GM23338 (cell line): Measurements from ENCODE around the gene TPBG. TPM values are rescaled to one million over a fixed set of nuclear protein-coding genes. Genes with fewer than 3 reads are reported as not detected.

Source experiments
- ATAC-seq: fragments of 200-7000 bp; cut with Tn5 transposase; 3 replicates; pipeline ENCODE4 v1.9.1; 2020
- DNase-seq: peaks from one replicate; pipeline ENCODE4 v3.0.0-alpha.2; 2015; ENCODE audit warnings: low spot score
- H2AFZ ChIP-seq: fragments of 200-600 bp; sonication (generic); 2 replicates; pipeline ENCODE4 v1.8.0; 2016; ENCODE audit warnings: antibody characterized with exemption, mild to moderate bottlenecking, moderate library complexity
- H3F3A ChIP-seq: fragments of 200-600 bp; sonication (generic); replicated peaks from 2 replicates; pipeline ENCODE4 v1.8.0; 2017; ENCODE audit warnings: antibody characterized with exemption, mixed run types, low read depth
- H3K27ac ChIP-seq: fragments of 200-600 bp; sonication (generic); 2 replicates; pipeline ENCODE4 v1.6.1; 2016; ENCODE audit warnings: low read depth
- H3K27me3 ChIP-seq: fragments of 200-600 bp; sonication (generic); 2 replicates; pipeline ENCODE4 v1.8.0; 2016; ENCODE audit warnings: mild to moderate bottlenecking, mixed run types, moderate library complexity; ENCODE audit not compliant: insufficient read depth
- H3K36me3 ChIP-seq: fragments of 200-600 bp; sonication (generic); 2 replicates; pipeline ENCODE4 v1.8.0; 2016; ENCODE audit warnings: mild to moderate bottlenecking; ENCODE audit not compliant: insufficient read depth
- H3K4me1 ChIP-seq: fragments of 200-600 bp; sonication (generic); 2 replicates; pipeline ENCODE4 v1.8.0; 2016; ENCODE audit warnings: mild to moderate bottlenecking, moderate library complexity; ENCODE audit not compliant: insufficient read depth
- H3K4me2 ChIP-seq: fragments of 200-600 bp; sonication (generic); 2 replicates; pipeline ENCODE4 v1.7.1; 2017; ENCODE audit warnings: mixed run types
- H3K4me3 ChIP-seq: fragments of 200-600 bp; sonication (generic); 2 replicates; pipeline ENCODE4 v1.6.1; 2016; ENCODE audit warnings: mixed run types
- H3K79me2 ChIP-seq: fragments of 200-600 bp; sonication (generic); replicated peaks from 2 replicates; pipeline ENCODE4 v1.8.0; 2017; ENCODE audit warnings: mild to moderate bottlenecking; ENCODE audit not compliant: insufficient read depth
- H3K9me2 ChIP-seq: fragments of 200-600 bp; sonication (generic); 2 replicates; pipeline ENCODE4 v1.8.0; 2017; ENCODE audit not compliant: insufficient read depth
- H4K20me1 ChIP-seq: fragments of 200-600 bp; sonication (generic); replicated peaks from 2 replicates; pipeline ENCODE4 v1.8.0; 2017; ENCODE audit warnings: mild to moderate bottlenecking; ENCODE audit not compliant: insufficient read depth
- H3K27ac Mint-ChIP-seq: 2 replicates; pipeline ENCODE4 v1.8.0; 2020; ENCODE audit warnings: inconsistent platforms, mild to moderate bottlenecking, moderate library complexity, mixed read lengths
- H3K27me3 Mint-ChIP-seq: 3 replicates; pipeline ENCODE4 v1.8.0; 2022; ENCODE audit warnings: low read depth, mild to moderate bottlenecking, moderate library complexity, mixed read lengths, inconsistent platforms; ENCODE audit not compliant: insufficient read depth, poor library complexity
- H3K36me3 Mint-ChIP-seq: 3 replicates; pipeline ENCODE4 v1.8.0; 2021; ENCODE audit warnings: low read depth, mild to moderate bottlenecking, inconsistent platforms, moderate library complexity, mixed read lengths
- H3K4me1 Mint-ChIP-seq: 3 replicates; pipeline ENCODE4 v1.8.0; 2020; ENCODE audit warnings: mild to moderate bottlenecking, inconsistent platforms, mixed read lengths
- H3K4me3 Mint-ChIP-seq: 3 replicates; pipeline ENCODE4 v1.8.0; 2021; ENCODE audit warnings: moderate library complexity, mild to moderate bottlenecking, inconsistent platforms, mixed read lengths
- H3K9me3 Mint-ChIP-seq: 3 replicates; pipeline ENCODE4 v1.8.0; 2020; ENCODE audit warnings: moderate library complexity, mild to moderate bottlenecking, inconsistent platforms, mixed read lengths
- CREB1 ChIP-seq: fragments of 250-450 bp; sonication (Bioruptor Pico); IDR thresholded peaks from 2 replicates; pipeline ENCODE4 v1.5.0; 2020; ENCODE audit warnings: low read depth, mild to moderate bottlenecking, moderate library complexity
- EZH2 ChIP-seq: fragments of 200-600 bp; sonication (generic); IDR thresholded peaks from one replicate; pipeline ENCODE4 v1.8.0; 2017; ENCODE audit warnings: antibody characterized with exemption, mild to moderate bottlenecking, low read depth; ENCODE audit not compliant: unreplicated experiment
- EZH2phosphoT487 ChIP-seq: fragments of 200-600 bp; sonication (generic); IDR thresholded peaks from one replicate; pipeline ENCODE4 v1.8.1; 2018; ENCODE audit warnings: antibody characterized with exemption; ENCODE audit not compliant: unreplicated experiment
- JUNB ChIP-seq: IDR thresholded peaks from one replicate; pipeline ENCODE4 v1.6.1; 2016; ENCODE audit warnings: antibody characterized with exemption; ENCODE audit not compliant: unreplicated experiment
- NANOG ChIP-seq: IDR thresholded peaks from 2 replicates; pipeline ENCODE4 v1.6.1; 2016; ENCODE audit warnings: antibody characterized with exemption, borderline replicate concordance
- POLR2AphosphoS5 ChIP-seq: IDR thresholded peaks from 2 replicates; pipeline ENCODE4 v1.6.1; 2016; ENCODE audit warnings: antibody characterized with exemption, low read depth
- STAT1 ChIP-seq: IDR thresholded peaks from one replicate; pipeline ENCODE4 v1.6.1; 2016; ENCODE audit warnings: antibody characterized with exemption; ENCODE audit not compliant: unreplicated experiment
- ZNF114 ChIP-seq: fragments of 250-450 bp; sonication (Bioruptor Pico); IDR thresholded peaks from 2 replicates; pipeline ENCODE4 v1.5.0; 2020; ENCODE audit warnings: mild to moderate bottlenecking, moderate library complexity
- ZNF331 ChIP-seq: fragments of 250-450 bp; sonication (Bioruptor Pico); IDR thresholded peaks from 2 replicates; pipeline ENCODE4 v1.5.0; 2020; ENCODE audit warnings: low read depth, mild to moderate bottlenecking, moderate library complexity
- polyA plus RNA-seq: library from polyadenylated mRNA; unstranded; fragments of >200 nt; fragmentation: Nextera tagmentation; extraction: Ambion mirVana; gene quantifications from 2 replicates; pipeline ENCODE4 v1.2.1, GENCODE V29; 2016
- total RNA-seq: library from RNA; depleted of rRNA; stranded (reverse); fragments of >200 nt; shearing (Covaris generic); gene quantifications from 2 replicates; pipeline ENCODE4 v1.2.3, GENCODE V29; 2014
- TF ChIP-seq, protein P1 (sequence below): fragments of 250-450 bp; sonication (Bioruptor Pico); IDR thresholded peaks from 2 replicates; pipeline ENCODE4 v1.5.0; 2020; ENCODE audit warnings: mild to moderate bottlenecking, moderate library complexity
- TF ChIP-seq, protein P2 (sequence below): IDR thresholded peaks from one replicate; pipeline ENCODE4 v1.6.1; 2018; ENCODE audit warnings: antibody characterized with exemption; ENCODE audit not compliant: unreplicated experiment
- TF ChIP-seq, protein P3 (sequence below): IDR thresholded peaks from 2 replicates; pipeline ENCODE4 v1.6.1; 2016; ENCODE audit warnings: antibody characterized with exemption
- TF ChIP-seq, protein P4 (sequence below), 2 experiments: fragments of 200-600 bp in 1 of 2; sonication (generic) in 1 of 2; conservative IDR thresholded peaks; 2 replicates each; pipeline versions ENCODE4 v1.5.1 to v1.6.1; 2016 to 2017; ENCODE audit warnings: antibody characterized with exemption in 2 of 2, low read depth in 2 of 2, mild to moderate bottlenecking in 2 of 2, moderate library complexity in 1 of 2

TPBG gene
- total and polyA plus RNA-seq, 2 experiments from 2014 or later = 22.1 to 33.0 TPM

DNA sequence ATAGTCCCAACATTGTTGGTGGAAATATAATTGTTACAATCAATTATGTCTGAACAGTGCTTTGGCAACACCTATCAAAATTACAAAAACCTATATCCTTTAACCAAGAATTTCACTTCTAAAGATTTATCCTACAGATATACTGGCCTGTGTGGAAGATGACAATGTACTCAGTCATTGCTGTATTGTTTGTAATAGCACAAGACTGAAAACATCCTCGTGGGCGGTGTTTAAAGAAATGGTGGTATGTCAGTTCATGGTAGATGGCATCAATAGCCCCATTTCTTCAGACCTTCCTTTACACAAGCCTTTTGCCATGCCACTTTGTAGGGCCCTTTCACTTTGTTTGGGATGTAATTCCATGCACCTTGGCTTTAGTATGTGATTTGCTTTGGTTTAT, 9.8 kb upstream of the TPBG start:
- no peaks in the 10 kb centered on the region for H3K9me3 Mint-ChIP-seq
- ATAC-seq (no peak), DNase-seq (no peak)
- no peak overlapping the region for H3K4me3 ChIP-seq
- no peaks in the 10 kb centered on the region for H3K36me3 ChIP-seq
- no peak overlapping the region for H3K27ac Mint-ChIP-seq
- H3K36me3 Mint-ChIP-seq = no peaks in the 10 kb centered on the region
- no peaks in the 10 kb centered on the region for H3K27me3 ChIP-seq
- H3K9me2 ChIP-seq = no peaks in the 10 kb centered on the region
- no peaks in the 10 kb centered on the region for H3F3A ChIP-seq
- H3K4me1 ChIP-seq = no peaks in the 10 kb centered on the region
- no peak overlapping the region for H2AFZ ChIP-seq
- no peak overlapping the region for H3K4me2 ChIP-seq
- H3K4me3 Mint-ChIP-seq = no peak overlapping the region
- H3K27ac ChIP-seq = no peak overlapping the region
- no peaks in the 10 kb centered on the region for H4K20me1 ChIP-seq
- no peaks in the 10 kb centered on the region for H3K79me2 ChIP-seq
- TF ChIP-seq, protein P1, sequence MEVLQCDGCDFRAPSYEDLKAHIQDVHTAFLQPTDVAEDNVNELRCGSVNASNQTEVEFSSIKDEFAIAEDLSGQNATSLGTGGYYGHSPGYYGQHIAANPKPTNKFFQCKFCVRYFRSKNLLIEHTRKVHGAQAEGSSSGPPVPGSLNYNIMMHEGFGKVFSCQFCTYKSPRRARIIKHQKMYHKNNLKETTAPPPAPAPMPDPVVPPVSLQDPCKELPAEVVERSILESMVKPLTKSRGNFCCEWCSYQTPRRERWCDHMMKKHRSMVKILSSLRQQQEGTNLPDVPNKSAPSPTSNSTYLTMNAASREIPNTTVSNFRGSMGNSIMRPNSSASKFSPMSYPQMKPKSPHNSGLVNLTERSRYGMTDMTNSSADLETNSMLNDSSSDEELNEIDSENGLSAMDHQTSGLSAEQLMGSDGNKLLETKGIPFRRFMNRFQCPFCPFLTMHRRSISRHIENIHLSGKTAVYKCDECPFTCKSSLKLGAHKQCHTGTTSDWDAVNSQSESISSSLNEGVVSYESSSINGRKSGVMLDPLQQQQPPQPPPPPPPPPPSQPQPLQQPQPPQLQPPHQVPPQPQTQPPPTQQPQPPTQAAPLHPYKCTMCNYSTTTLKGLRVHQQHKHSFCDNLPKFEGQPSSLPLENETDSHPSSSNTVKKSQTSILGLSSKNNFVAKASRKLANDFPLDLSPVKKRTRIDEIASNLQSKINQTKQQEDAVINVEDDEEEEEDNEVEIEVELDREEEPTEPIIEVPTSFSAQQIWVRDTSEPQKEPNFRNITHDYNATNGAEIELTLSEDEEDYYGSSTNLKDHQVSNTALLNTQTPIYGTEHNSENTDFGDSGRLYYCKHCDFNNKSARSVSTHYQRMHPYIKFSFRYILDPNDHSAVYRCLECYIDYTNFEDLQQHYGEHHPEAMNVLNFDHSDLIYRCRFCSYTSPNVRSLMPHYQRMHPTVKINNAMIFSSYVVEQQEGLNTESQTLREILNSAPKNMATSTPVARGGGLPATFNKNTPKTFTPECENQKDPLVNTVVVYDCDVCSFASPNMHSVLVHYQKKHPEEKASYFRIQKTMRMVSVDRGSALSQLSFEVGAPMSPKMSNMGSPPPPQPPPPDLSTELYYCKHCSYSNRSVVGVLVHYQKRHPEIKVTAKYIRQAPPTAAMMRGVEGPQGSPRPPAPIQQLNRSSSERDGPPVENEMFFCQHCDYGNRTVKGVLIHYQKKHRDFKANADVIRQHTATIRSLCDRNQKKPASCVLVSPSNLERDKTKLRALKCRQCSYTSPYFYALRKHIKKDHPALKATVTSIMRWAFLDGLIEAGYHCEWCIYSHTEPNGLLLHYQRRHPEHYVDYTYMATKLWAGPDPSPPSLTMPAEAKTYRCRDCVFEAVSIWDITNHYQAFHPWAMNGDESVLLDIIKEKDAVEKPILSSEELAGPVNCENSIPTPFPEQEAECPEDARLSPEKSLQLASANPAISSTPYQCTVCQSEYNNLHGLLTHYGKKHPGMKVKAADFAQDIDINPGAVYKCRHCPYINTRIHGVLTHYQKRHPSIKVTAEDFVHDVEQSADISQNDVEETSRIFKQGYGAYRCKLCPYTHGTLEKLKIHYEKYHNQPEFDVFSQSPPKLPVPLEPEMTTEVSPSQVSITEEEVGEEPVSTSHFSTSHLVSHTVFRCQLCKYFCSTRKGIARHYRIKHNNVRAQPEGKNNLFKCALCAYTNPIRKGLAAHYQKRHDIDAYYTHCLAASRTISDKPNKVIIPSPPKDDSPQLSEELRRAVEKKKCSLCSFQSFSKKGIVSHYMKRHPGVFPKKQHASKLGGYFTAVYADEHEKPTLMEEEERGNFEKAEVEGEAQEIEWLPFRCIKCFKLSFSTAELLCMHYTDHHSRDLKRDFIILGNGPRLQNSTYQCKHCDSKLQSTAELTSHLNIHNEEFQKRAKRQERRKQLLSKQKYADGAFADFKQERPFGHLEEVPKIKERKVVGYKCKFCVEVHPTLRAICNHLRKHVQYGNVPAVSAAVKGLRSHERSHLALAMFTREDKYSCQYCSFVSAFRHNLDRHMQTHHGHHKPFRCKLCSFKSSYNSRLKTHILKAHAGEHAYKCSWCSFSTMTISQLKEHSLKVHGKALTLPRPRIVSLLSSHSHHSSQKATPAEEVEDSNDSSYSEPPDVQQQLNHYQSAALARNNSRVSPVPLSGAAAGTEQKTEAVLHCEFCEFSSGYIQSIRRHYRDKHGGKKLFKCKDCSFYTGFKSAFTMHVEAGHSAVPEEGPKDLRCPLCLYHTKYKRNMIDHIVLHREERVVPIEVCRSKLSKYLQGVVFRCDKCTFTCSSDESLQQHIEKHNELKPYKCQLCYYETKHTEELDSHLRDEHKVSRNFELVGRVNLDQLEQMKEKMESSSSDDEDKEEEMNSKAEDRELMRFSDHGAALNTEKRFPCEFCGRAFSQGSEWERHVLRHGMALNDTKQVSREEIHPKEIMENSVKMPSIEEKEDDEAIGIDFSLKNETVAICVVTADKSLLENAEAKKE (CRISPR knock-in tag) = no peak
- TF ChIP-seq CREB1 (CRISPR knock-in tag) = no peak
- TF ChIP-seq, protein P2, sequence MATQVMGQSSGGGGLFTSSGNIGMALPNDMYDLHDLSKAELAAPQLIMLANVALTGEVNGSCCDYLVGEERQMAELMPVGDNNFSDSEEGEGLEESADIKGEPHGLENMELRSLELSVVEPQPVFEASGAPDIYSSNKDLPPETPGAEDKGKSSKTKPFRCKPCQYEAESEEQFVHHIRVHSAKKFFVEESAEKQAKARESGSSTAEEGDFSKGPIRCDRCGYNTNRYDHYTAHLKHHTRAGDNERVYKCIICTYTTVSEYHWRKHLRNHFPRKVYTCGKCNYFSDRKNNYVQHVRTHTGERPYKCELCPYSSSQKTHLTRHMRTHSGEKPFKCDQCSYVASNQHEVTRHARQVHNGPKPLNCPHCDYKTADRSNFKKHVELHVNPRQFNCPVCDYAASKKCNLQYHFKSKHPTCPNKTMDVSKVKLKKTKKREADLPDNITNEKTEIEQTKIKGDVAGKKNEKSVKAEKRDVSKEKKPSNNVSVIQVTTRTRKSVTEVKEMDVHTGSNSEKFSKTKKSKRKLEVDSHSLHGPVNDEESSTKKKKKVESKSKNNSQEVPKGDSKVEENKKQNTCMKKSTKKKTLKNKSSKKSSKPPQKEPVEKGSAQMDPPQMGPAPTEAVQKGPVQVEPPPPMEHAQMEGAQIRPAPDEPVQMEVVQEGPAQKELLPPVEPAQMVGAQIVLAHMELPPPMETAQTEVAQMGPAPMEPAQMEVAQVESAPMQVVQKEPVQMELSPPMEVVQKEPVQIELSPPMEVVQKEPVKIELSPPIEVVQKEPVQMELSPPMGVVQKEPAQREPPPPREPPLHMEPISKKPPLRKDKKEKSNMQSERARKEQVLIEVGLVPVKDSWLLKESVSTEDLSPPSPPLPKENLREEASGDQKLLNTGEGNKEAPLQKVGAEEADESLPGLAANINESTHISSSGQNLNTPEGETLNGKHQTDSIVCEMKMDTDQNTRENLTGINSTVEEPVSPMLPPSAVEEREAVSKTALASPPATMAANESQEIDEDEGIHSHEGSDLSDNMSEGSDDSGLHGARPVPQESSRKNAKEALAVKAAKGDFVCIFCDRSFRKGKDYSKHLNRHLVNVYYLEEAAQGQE = no peak
- TF ChIP-seq, protein P3, sequence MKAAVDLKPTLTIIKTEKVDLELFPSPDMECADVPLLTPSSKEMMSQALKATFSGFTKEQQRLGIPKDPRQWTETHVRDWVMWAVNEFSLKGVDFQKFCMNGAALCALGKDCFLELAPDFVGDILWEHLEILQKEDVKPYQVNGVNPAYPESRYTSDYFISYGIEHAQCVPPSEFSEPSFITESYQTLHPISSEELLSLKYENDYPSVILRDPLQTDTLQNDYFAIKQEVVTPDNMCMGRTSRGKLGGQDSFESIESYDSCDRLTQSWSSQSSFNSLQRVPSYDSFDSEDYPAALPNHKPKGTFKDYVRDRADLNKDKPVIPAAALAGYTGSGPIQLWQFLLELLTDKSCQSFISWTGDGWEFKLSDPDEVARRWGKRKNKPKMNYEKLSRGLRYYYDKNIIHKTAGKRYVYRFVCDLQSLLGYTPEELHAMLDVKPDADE = no peak
- no peak for TF ChIP-seq JUNB
- no peak for TF ChIP-seq ZNF331 (CRISPR knock-in tag)
- TF ChIP-seq NANOG = no peak
- TF ChIP-seq STAT1 = no peak
- TF ChIP-seq, protein P4, sequence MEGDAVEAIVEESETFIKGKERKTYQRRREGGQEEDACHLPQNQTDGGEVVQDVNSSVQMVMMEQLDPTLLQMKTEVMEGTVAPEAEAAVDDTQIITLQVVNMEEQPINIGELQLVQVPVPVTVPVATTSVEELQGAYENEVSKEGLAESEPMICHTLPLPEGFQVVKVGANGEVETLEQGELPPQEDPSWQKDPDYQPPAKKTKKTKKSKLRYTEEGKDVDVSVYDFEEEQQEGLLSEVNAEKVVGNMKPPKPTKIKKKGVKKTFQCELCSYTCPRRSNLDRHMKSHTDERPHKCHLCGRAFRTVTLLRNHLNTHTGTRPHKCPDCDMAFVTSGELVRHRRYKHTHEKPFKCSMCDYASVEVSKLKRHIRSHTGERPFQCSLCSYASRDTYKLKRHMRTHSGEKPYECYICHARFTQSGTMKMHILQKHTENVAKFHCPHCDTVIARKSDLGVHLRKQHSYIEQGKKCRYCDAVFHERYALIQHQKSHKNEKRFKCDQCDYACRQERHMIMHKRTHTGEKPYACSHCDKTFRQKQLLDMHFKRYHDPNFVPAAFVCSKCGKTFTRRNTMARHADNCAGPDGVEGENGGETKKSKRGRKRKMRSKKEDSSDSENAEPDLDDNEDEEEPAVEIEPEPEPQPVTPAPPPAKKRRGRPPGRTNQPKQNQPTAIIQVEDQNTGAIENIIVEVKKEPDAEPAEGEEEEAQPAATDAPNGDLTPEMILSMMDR (conservative IDR thresholded peaks at IDR 0.05; ENCODE audit: low read depth in 2 of 2) = no peak
- TF ChIP-seq EZH2phosphoT487 = no peak
- no peak for TF ChIP-seq ZNF114
- TF ChIP-seq EZH2 = no peak
- no peak for TF ChIP-seq POLR2AphosphoS5
- no peaks in the 10 kb centered on the region for H3K4me1 Mint-ChIP-seq
- no peaks in the 10 kb centered on the region for H3K27me3 Mint-ChIP-seq
